ENCODE measurements around the gene CD300LF. TPM values are rescaled to one million over a fixed set of nuclear protein-coding genes. Genes with fewer than 3 reads are reported as not detected.

CD300LF gene
- total and polyA plus RNA-seq, 10 of the 15 experiments (the other 5 are each of a cell fraction or from before 2014, with no cell fraction given), result 0.15 TPM; not detected in 9

- TF ChIP-seq ATF2 (IDR thresholded peaks at IDR 0.05; ENCODE audit: low read length) (no peak), ZBTB40 (IDR thresholded peaks at IDR 0.05; ENCODE audit: borderline replicate concordance) (no peak), NR2C2 (IDR thresholded peaks at IDR 0.05; ENCODE audit: borderline replicate concordance, control insufficient read depth, insufficient read length, low read depth) (no peak), TARDBP (IDR thresholded peaks at IDR 0.05; ENCODE audit: borderline replicate concordance) (no peak)
These were observed 10.1 kb upstream of the CD300LF start (continued) for GRCh38 chr17:74722782-74723181.

DNA sequence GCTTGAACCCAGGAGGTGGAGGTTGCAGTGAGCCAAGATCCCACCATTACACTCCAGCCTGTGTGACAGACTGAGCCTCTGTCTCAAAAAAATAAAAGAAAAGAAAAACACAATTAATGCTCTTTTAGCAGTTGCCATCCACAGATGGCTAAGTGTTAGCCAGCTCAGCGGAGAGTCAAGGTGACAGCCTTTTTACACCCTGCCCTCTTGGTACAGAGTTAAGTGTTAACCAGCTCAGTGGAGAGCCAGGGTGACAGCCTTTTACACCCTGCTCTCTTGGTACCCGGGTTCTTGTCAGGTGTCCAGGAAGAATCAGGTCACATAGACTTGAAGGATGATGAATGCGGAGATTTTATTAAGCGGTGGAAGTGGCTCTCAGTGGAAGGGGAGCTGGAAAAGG is 7.8 kb upstream of the CD300LF start:
- SMC1A ChIA-PET (ENCODE audit: uncharacterized antibody, unreplicated experiment), result interaction anchor here (1.6 kb wide), 1 partner anchor 63 kb away, joined by 4 read pairs; no protein-coding TSS in a partner anchor
- POLR2A ChIA-PET, result no interaction called here
- Histone ChIP-seq H2AFZ (ENCODE audit: control insufficient read depth, low read depth, low read length) (no peak overlapping the region), H3K27me3 (replicated peaks in 1 of 2; ENCODE audit: control insufficient read depth in 2 of 2, insufficient read depth in 2 of 2, low read length in 1 of 2) (0 out of 4 replicates have a peak, but pooled peaks cover 0 to 4% of the 10 kb centered on the region in 2 experiments), H3K4me3 (no peak overlapping the region), H3K9ac (ENCODE audit: control insufficient read depth, insufficient read depth, low read length) (no peak overlapping the region), H3K9me3 (replicated peaks; ENCODE audit: control insufficient read depth, insufficient read depth, low read length) (no peaks in the 10 kb centered on the region), H3K4me1 (ENCODE audit: control insufficient read depth, insufficient read depth, low read length) (peaks cover under 1% of the 10 kb centered on the region; the same call in 1 of the 2 replicates), H3K36me3 (ENCODE audit: control insufficient read depth in 2 of 2, insufficient read depth in 2 of 2, low read length in 1 of 2) (no peaks in the 10 kb centered on the region), H3K27ac (ENCODE audit: control insufficient read depth, insufficient read depth) (no peak overlapping the region), H3K4me2 (ENCODE audit: control insufficient read depth, insufficient read depth) (no peak overlapping the region), H3K79me2 (ENCODE audit: control insufficient read depth, insufficient read depth, low read length) (no peaks in the 10 kb centered on the region), H4K20me1 (ENCODE audit: control insufficient read depth, insufficient read depth) (no peaks in the 10 kb centered on the region)
- no TSS peak for BruUV-seq (replicated peaks)
- 79% methylated on average over 4 of the region's 4 CpGs for WGBS (ENCODE audit: insufficient coverage, insufficient replicate concordance, low lambda C conversion rate, missing lambda C conversion rate)
- FAIRE-seq (no peak), ATAC-seq (no peak), DNase-seq (ENCODE audit: low read depth, low spot score) (no peak)
- in situ Hi-C loops (cut with MboI) (no loop called here), intact Hi-C loops (cut with micrococcal nuclease; ENCODE audit: unreplicated experiment) (no loop called here)
- RAD21 ChIA-PET (ENCODE audit: unreplicated experiment), result no interaction called here
- CTCF ChIA-PET, result no interaction called here
- TF ChIP-seq ATF3 (IDR thresholded peaks at IDR 0.05; ENCODE audit: borderline replicate concordance, extremely low read depth, low read depth, low read length) (no peak), FOXK2 (IDR thresholded peaks at IDR 0.05) (no peak), JUNB (IDR thresholded peaks at IDR 0.05) (no peak), YY1 (IDR thresholded peaks at IDR 0.05; ENCODE audit: low read depth, low read length) (no peak), CHD2 (IDR thresholded peaks at IDR 0.05; ENCODE audit: borderline replicate concordance, low read depth, low read length) (no peak), KDM1A (IDR thresholded peaks at IDR 0.05; ENCODE audit: borderline replicate concordance) (no peak), ATF7 (IDR thresholded peaks at IDR 0.05; ENCODE audit: low read depth) (no peak)
- TF ChIP-seq, protein P1, sequence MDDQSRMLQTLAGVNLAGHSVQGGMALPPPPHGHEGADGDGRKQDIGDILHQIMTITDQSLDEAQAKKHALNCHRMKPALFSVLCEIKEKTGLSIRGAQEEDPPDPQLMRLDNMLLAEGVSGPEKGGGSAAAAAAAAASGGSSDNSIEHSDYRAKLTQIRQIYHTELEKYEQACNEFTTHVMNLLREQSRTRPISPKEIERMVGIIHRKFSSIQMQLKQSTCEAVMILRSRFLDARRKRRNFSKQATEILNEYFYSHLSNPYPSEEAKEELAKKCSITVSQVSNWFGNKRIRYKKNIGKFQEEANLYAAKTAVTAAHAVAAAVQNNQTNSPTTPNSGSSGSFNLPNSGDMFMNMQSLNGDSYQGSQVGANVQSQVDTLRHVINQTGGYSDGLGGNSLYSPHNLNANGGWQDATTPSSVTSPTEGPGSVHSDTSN (IDR thresholded peaks at IDR 0.05; ENCODE audit: insufficient replicate concordance, low read depth, low read length), result no peak
- TF ChIP-seq, protein P2, sequence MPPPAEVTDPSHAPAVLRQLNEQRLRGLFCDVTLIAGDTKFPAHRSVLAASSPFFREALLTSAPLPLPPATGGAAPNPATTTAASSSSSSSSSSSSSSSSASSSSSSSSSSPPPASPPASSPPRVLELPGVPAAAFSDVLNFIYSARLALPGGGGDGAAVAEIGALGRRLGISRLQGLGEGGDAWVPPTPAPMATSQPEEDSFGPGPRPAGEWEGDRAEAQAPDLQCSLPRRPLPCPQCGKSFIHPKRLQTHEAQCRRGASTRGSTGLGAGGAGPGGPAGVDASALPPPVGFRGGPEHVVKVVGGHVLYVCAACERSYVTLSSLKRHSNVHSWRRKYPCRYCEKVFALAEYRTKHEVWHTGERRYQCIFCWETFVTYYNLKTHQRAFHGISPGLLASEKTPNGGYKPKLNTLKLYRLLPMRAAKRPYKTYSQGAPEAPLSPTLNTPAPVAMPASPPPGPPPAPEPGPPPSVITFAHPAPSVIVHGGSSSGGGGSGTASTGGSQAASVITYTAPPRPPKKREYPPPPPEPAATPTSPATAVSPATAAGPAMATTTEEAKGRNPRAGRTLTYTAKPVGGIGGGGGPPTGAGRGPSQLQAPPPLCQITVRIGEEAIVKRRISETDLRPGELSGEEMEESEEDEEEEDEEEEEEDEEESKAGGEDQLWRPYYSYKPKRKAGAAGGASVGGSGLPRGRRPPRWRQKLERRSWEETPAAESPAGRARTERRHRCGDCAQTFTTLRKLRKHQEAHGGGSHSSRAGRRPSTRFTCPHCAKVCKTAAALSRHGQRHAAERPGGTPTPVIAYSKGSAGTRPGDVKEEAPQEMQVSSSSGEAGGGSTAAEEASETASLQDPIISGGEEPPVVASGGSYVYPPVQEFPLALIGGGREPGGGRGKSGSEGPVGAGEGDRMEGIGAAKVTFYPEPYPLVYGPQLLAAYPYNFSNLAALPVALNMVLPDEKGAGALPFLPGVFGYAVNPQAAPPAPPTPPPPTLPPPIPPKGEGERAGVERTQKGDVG (CRISPR knock-in tag; IDR thresholded peaks at IDR 0.05), result no peak
